ENCODE measurements around the gene UBE2Q2.
"Not testable (repeated sequence)": the region's sequence is repeated elsewhere in the genome, so short reads cannot be mapped to it uniquely, and the experiment has no call there.

DNA sequence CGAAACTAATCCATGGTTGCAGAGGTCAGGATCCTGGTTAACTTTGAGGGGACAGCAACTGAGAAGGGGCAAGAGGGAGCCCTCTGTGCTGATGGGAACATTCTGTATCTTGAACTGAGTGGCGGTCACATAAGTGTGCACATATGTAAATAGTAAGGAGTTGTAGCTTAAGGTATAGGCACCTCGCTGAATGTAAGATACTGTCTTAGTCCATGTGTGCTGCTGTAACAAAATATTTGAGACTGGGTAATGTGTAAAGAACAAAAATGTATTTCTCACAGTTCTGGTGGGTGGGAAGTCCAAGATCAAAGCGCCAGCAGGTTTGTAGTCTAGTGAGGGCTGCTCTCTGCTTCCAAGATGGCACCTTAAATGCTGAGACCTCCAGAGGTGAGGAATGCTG lies 42.8 kb upstream of the UBE2Q2 start:
- TF ChIP-seq, protein P1, sequence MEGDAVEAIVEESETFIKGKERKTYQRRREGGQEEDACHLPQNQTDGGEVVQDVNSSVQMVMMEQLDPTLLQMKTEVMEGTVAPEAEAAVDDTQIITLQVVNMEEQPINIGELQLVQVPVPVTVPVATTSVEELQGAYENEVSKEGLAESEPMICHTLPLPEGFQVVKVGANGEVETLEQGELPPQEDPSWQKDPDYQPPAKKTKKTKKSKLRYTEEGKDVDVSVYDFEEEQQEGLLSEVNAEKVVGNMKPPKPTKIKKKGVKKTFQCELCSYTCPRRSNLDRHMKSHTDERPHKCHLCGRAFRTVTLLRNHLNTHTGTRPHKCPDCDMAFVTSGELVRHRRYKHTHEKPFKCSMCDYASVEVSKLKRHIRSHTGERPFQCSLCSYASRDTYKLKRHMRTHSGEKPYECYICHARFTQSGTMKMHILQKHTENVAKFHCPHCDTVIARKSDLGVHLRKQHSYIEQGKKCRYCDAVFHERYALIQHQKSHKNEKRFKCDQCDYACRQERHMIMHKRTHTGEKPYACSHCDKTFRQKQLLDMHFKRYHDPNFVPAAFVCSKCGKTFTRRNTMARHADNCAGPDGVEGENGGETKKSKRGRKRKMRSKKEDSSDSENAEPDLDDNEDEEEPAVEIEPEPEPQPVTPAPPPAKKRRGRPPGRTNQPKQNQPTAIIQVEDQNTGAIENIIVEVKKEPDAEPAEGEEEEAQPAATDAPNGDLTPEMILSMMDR (IDR thresholded peaks at IDR 0.05) = not testable (repeated sequence)
- not testable (repeated sequence) for TF ChIP-seq ZFX (IDR thresholded peaks at IDR 0.05; ENCODE audit: borderline replicate concordance)

Measured in 22Rv1 (cell line).